GM12875 (cell line): ENCODE results near the gene VRK1.

ENCODE experiments used
- H3K4me3 ChIP-seq: one replicate; pipeline ENCODE4 v1.5.1; 2011; ENCODE audit warnings: low read depth, low read length, control low read depth
- CTCF ChIP-seq: IDR thresholded peaks from 2 replicates; pipeline ENCODE4 v1.5.1; 2011; ENCODE audit warnings: low read depth, mild to moderate bottlenecking, control low read depth, inconsistent platforms, low read length, moderate library complexity, borderline replicate concordance; ENCODE audit not compliant: insufficient read depth

Gene VRK1

GRCh38 chr14:96823652-96824051, 26.5 kb downstream of the VRK1 start:
- no peak overlapping the region for H3K4me3 ChIP-seq
- TF ChIP-seq CTCF, result no peak

- no peak for TF ChIP-seq CTCF
- no peak overlapping the region for H3K4me3 ChIP-seq
Measured at GRCh38 chr14:96824283-96824682, 27.1 kb downstream of the VRK1 start.

GRCh38 chr14:96826818-96827217, 29.6 kb downstream of the VRK1 start:
- no peak overlapping the region for H3K4me3 ChIP-seq
- no peak for TF ChIP-seq CTCF

GRCh38 chr14:96827290-96827689, 30.1 kb downstream of the VRK1 start:
- H3K4me3 ChIP-seq, result no peak overlapping the region
- no peak for TF ChIP-seq CTCF

GRCh38 chr14:96829791-96830190, 32.6 kb downstream of the VRK1 start:
- H3K4me3 ChIP-seq, result no peak overlapping the region
- no peak for TF ChIP-seq CTCF

GRCh38 chr14:96830946-96831345, 33.8 kb downstream of the VRK1 start:
- no peak overlapping the region for H3K4me3 ChIP-seq
- TF ChIP-seq CTCF, result no peak

- no peak for TF ChIP-seq CTCF
Measured at GRCh38 chr14:96832351-96832750, 35.2 kb downstream of the VRK1 start.

More at GRCh38 chr14:96832351-96832750, 35.2 kb downstream of the VRK1 start:
- no peak overlapping the region for H3K4me3 ChIP-seq
